ENCODE results near the gene TMC2. TPM values are rescaled to one million over a fixed set of nuclear protein-coding genes. Genes with fewer than 3 reads are reported as not detected.

TMC2 gene
- total RNA-seq, 4 donors from 2014 or later: 0.15 to 0.35 TPM; not detected in 2

DNA sequence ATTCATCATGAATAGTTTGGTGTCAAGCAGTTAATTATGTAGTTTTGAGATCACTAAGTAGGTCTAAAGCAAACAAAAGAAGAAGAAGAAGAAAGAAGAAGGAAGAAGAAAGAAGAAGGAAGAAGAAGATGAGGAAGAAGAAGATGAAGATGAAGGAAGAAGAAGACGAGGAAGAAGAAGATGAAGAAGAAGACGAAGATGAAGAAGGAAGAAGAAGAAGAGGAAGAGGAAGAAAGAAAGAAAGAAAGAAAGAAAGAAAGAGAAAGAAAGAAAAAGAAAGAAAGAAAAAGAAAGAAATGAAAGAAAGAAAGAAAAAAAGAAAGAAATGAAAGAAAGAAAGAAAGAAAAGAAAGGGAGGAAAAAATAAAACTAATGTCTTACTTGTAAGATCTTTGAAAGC is 9.2 kb downstream of the TMC2 start:
- Histone ChIP-seq H3K27me3 (peaks cover 31% of the 10 kb centered on the region), H3K4me3 (no peak overlapping the region), H3K4me1 (no peaks in the 10 kb centered on the region), H3K9me3 (no peaks in the 10 kb centered on the region), H3K36me3 (no peaks in the 10 kb centered on the region), H3K27ac (no peak overlapping the region)
- ATAC-seq: no peak
- WGBS, 2 donors (ENCODE audit: low coverage in 1 of 2): 60 to 73% methylated on average over 2 of the region's 2 CpGs
- no peak for TF ChIP-seq EP300 (IDR thresholded peaks at IDR 0.05)
- TF ChIP-seq POLR2AphosphoS5 (IDR thresholded peaks at IDR 0.05): no peak
- TF ChIP-seq, protein P1, sequence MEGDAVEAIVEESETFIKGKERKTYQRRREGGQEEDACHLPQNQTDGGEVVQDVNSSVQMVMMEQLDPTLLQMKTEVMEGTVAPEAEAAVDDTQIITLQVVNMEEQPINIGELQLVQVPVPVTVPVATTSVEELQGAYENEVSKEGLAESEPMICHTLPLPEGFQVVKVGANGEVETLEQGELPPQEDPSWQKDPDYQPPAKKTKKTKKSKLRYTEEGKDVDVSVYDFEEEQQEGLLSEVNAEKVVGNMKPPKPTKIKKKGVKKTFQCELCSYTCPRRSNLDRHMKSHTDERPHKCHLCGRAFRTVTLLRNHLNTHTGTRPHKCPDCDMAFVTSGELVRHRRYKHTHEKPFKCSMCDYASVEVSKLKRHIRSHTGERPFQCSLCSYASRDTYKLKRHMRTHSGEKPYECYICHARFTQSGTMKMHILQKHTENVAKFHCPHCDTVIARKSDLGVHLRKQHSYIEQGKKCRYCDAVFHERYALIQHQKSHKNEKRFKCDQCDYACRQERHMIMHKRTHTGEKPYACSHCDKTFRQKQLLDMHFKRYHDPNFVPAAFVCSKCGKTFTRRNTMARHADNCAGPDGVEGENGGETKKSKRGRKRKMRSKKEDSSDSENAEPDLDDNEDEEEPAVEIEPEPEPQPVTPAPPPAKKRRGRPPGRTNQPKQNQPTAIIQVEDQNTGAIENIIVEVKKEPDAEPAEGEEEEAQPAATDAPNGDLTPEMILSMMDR (IDR thresholded peaks at IDR 0.05): no peak
- TF ChIP-seq POLR2A (IDR thresholded peaks at IDR 0.05): no peak

DNA sequence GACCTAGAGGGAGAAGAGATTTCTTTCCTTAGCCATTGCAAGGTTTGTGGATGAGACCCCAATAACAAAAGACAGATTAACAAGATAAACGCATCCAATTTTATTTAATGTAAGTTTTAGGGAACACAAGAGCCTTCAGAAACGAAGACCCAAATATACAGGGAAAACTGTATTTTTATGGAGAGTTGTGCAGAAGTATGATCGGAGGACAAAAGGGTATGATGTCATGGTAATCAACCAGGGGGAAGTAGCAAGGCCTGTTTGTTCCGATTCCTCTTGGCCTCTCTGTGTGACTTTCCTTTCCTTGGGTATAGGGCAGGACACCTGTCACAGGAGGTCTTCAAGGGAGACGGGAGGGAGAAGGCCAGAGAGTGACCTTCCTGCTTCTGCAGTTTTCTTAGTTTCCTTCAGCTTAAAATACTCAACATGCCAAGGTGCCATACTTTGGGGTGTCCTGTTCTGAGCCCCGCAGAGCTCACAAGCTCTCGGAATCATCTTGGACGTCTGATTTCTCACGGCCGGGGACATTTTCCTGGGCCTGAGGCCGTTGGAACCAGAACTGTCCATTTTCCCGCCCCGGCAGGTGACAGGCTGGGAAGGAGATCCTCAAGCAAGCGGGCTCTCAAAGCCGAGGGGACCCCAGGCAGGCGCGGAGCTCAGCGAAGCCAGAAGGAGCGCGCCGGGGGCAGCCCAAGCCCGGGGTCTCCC is 21.7 kb downstream of the TMC2 start:
- Histone ChIP-seq H3K36me3 (no peaks in the 10 kb centered on the region), H3K4me3 (peak overlapping the region in 1 of 2 donors; percentile 40), H3K27me3 (peaks cover 76% of the 10 kb centered on the region), H3K4me1 (peaks cover 0 to 10% (median 7%) of the 10 kb centered on the region in 3 donors), H3K9me3 (no peaks in the 10 kb centered on the region), H3K27ac (no peak overlapping the region)
- ATAC-seq: no peak
- TF ChIP-seq, protein P1 (IDR thresholded peaks at IDR 0.05): no peak
- TF ChIP-seq EP300 (IDR thresholded peaks at IDR 0.05): no peak
- TF ChIP-seq POLR2AphosphoS5 (IDR thresholded peaks at IDR 0.05): no peak
- no peak for TF ChIP-seq POLR2A (IDR thresholded peaks at IDR 0.05)
- WGBS, 2 donors (ENCODE audit: low coverage in 1 of 2): 42 to 50% methylated on average over 3 to 6 of the region's 22 CpGs

DNA sequence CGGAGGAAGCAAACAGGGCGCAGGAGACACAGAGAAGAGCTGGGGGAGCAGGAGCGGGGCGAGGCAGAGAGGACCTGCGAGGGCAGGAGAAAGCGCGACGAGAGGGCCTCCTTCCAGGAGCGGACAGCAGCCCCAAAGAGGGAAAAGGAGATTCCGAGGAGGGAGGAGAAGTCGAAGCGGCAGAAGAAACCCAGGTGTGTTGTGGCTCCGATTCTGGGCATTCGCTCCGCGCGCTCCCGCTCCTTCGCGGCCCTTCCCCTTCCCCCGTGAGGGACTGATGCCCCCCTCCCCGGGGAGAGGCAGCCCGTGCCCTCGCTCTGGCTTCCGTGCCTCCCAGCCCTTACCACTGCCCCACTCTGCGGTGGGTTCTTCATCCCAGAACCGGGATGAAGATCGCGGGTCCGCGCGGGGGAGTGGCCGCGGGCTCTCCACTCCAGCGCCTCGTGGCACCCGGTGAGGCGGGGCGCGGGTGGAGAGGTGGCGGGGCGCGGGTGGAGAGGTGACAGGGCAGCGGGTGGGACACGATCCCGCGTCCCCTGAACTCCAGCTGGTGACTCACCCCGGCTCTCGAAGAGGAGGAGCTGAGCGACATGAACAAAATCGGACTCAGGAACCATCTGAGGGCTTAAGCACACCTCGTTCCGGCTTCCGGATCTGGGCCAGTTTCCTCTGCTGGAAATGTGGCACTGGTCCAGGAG is 22.4 kb downstream of the TMC2 start:
- no peak for ATAC-seq
- WGBS, 2 donors (ENCODE audit: low coverage in 1 of 2): 0 to 3% methylated on average over 1 to 6 of the region's 54 CpGs
- H3K27ac ChIP-seq: no peak overlapping the region
- H3K27me3 ChIP-seq: peaks cover 84% of the 10 kb centered on the region
- peaks cover 0 to 10% (median 7%) of the 10 kb centered on the region in 3 donors for H3K4me1 ChIP-seq
- TF ChIP-seq, protein P1 (IDR thresholded peaks at IDR 0.05): no peak
- no peak for TF ChIP-seq POLR2AphosphoS5 (IDR thresholded peaks at IDR 0.05)
- no peak for TF ChIP-seq POLR2A (IDR thresholded peaks at IDR 0.05)
- no peak for TF ChIP-seq EP300 (IDR thresholded peaks at IDR 0.05)
- H3K36me3 ChIP-seq: no peaks in the 10 kb centered on the region
- H3K4me3 ChIP-seq: peak overlapping the region in 1 of 2 donors; percentile 40
- H3K9me3 ChIP-seq: no peaks in the 10 kb centered on the region

DNA sequence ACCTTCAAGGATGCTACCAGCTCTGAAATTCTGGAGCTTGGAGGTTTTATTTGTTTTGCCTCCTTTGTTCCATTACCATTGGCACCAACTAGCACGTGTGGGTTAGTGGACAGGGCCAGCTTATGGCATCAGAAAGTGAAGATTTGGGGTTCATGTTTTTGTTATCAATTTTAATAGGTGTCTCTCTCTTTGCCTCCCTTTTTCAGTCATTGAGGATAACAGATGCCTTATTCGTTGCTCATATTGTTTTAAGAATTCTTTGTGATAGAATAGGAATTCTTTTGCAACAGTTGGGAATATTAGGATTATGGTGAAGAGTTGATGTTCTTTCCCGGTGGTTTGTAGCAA is 22.9 kb downstream of the TMC2 start:
- peaks cover 0 to 10% (median 7%) of the 10 kb centered on the region in 3 donors for H3K4me1 ChIP-seq
- peaks cover 84% of the 10 kb centered on the region for H3K27me3 ChIP-seq
- H3K9me3 ChIP-seq: no peaks in the 10 kb centered on the region
- no peaks in the 10 kb centered on the region for H3K36me3 ChIP-seq
- WGBS, 2 donors (ENCODE audit: low coverage in 1 of 2): 29 to 39% methylated on average over 3 of the region's 3 CpGs
- TF ChIP-seq EP300 (IDR thresholded peaks at IDR 0.05): no peak
- H3K27ac ChIP-seq: no peak overlapping the region
- H3K4me3 ChIP-seq: peak overlapping the region in 1 of 2 donors; percentile 40
- ATAC-seq: no peak

DNA sequence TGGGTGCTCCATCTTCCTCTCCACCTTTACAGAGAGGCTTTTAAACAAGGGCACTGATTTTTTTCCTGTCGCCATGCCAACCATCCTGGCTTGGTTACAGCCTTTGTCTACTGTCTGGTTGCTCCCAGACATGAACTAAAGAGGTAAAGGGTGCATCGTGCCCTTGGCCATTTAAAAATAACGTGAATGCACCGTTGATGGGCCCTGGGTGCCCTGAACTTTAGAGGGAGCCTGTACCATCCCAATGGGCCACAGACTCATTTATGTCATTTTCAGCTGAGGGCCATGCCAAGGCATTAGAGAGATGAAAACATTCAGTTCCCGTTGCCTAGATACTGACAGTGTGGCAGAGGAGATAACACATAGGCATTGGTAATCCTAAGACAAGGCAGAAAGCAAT is 23.3 kb downstream of the TMC2 start:
- no peak for ATAC-seq

More for the DNA sequence above, 23.3 kb downstream of the TMC2 start:
- Histone ChIP-seq H3K36me3 (no peaks in the 10 kb centered on the region), H3K4me1 (peaks cover 0 to 10% (median 7%) of the 10 kb centered on the region in 3 donors), H3K4me3 (no peak overlapping the region), H3K27me3 (peaks cover 87% of the 10 kb centered on the region), H3K27ac (no peak overlapping the region), H3K9me3 (no peaks in the 10 kb centered on the region)
- no peak for TF ChIP-seq POLR2AphosphoS5 (IDR thresholded peaks at IDR 0.05)
- TF ChIP-seq, protein P1 (IDR thresholded peaks at IDR 0.05): no peak
- no peak for TF ChIP-seq EP300 (IDR thresholded peaks at IDR 0.05)
- no peak for TF ChIP-seq POLR2A (IDR thresholded peaks at IDR 0.05)
- WGBS, 2 donors (ENCODE audit: low coverage in 1 of 2): 50 to 67% methylated on average over 1 to 5 of the region's 5 CpGs
